Measurements from ENCODE around the gene PON1. TPM values are rescaled to one million over a fixed set of nuclear protein-coding genes. Genes with fewer than 3 reads are reported as not detected.

The PON1 gene
- total and polyA plus RNA-seq, 2 of the 8 experiments (the other 6 are each of a cell fraction or from before 2014, with no cell fraction given) = not detected

DNA sequence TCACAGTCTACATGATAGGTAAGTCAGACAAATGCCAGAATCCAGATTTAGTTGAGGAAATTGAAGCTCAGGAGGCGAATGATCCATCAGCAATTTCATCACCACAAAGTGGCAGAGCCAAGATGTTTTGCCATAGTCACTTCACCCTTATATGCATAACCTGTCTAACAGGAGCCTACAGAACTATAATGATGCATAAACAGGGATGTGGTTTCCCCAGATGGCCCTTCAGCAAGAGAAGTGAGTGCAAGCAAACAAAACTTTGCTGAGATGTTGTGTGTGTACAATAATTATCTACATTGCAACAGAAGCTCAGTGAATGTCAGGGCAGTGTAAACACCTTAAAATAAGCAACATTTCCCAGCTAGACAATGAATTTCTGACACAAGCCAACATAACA is 43.3 kb upstream of the PON1 start (continued):
- TF ChIP-seq NANOG (IDR thresholded peaks at IDR 0.05; ENCODE audit: insufficient read depth, low read depth, low read length, poor library complexity, severe bottlenecking) (no peak), JUND (IDR thresholded peaks at IDR 0.05; ENCODE audit: low read length) (no peak), CHD2 (IDR thresholded peaks at IDR 0.05; ENCODE audit: low read length) (no peak), RBBP5 (IDR thresholded peaks at IDR 0.05; ENCODE audit: borderline replicate concordance, low read depth, low read length) (no peak), CTCF (IDR thresholded peaks at IDR 0.05; ENCODE audit: control extremely low read depth in 1 of 3, insufficient read depth in 1 of 3, low read depth in 1 of 3, low read length in 3 of 3) (no peak), JUN (IDR thresholded peaks at IDR 0.05; ENCODE audit: low read depth, low read length) (no peak), RNF2 (IDR thresholded peaks at IDR 0.05; ENCODE audit: borderline replicate concordance, low read depth, low read length, missing control alignments, poor library complexity, severe bottlenecking) (no peak), RXRA (IDR thresholded peaks at IDR 0.05; ENCODE audit: insufficient read depth, low read depth, low read length) (no peak)
- TF ChIP-seq, protein P1, sequence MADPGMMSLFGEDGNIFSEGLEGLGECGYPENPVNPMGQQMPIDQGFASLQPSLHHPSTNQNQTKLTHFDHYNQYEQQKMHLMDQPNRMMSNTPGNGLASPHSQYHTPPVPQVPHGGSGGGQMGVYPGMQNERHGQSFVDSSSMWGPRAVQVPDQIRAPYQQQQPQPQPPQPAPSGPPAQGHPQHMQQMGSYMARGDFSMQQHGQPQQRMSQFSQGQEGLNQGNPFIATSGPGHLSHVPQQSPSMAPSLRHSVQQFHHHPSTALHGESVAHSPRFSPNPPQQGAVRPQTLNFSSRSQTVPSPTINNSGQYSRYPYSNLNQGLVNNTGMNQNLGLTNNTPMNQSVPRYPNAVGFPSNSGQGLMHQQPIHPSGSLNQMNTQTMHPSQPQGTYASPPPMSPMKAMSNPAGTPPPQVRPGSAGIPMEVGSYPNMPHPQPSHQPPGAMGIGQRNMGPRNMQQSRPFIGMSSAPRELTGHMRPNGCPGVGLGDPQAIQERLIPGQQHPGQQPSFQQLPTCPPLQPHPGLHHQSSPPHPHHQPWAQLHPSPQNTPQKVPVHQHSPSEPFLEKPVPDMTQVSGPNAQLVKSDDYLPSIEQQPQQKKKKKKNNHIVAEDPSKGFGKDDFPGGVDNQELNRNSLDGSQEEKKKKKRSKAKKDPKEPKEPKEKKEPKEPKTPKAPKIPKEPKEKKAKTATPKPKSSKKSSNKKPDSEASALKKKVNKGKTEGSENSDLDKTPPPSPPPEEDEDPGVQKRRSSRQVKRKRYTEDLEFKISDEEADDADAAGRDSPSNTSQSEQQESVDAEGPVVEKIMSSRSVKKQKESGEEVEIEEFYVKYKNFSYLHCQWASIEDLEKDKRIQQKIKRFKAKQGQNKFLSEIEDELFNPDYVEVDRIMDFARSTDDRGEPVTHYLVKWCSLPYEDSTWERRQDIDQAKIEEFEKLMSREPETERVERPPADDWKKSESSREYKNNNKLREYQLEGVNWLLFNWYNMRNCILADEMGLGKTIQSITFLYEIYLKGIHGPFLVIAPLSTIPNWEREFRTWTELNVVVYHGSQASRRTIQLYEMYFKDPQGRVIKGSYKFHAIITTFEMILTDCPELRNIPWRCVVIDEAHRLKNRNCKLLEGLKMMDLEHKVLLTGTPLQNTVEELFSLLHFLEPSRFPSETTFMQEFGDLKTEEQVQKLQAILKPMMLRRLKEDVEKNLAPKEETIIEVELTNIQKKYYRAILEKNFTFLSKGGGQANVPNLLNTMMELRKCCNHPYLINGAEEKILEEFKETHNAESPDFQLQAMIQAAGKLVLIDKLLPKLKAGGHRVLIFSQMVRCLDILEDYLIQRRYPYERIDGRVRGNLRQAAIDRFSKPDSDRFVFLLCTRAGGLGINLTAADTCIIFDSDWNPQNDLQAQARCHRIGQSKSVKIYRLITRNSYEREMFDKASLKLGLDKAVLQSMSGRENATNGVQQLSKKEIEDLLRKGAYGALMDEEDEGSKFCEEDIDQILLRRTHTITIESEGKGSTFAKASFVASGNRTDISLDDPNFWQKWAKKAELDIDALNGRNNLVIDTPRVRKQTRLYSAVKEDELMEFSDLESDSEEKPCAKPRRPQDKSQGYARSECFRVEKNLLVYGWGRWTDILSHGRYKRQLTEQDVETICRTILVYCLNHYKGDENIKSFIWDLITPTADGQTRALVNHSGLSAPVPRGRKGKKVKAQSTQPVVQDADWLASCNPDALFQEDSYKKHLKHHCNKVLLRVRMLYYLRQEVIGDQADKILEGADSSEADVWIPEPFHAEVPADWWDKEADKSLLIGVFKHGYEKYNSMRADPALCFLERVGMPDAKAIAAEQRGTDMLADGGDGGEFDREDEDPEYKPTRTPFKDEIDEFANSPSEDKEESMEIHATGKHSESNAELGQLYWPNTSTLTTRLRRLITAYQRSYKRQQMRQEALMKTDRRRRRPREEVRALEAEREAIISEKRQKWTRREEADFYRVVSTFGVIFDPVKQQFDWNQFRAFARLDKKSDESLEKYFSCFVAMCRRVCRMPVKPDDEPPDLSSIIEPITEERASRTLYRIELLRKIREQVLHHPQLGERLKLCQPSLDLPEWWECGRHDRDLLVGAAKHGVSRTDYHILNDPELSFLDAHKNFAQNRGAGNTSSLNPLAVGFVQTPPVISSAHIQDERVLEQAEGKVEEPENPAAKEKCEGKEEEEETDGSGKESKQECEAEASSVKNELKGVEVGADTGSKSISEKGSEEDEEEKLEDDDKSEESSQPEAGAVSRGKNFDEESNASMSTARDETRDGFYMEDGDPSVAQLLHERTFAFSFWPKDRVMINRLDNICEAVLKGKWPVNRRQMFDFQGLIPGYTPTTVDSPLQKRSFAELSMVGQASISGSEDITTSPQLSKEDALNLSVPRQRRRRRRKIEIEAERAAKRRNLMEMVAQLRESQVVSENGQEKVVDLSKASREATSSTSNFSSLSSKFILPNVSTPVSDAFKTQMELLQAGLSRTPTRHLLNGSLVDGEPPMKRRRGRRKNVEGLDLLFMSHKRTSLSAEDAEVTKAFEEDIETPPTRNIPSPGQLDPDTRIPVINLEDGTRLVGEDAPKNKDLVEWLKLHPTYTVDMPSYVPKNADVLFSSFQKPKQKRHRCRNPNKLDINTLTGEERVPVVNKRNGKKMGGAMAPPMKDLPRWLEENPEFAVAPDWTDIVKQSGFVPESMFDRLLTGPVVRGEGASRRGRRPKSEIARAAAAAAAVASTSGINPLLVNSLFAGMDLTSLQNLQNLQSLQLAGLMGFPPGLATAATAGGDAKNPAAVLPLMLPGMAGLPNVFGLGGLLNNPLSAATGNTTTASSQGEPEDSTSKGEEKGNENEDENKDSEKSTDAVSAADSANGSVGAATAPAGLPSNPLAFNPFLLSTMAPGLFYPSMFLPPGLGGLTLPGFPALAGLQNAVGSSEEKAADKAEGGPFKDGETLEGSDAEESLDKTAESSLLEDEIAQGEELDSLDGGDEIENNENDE (IDR thresholded peaks at IDR 0.05; ENCODE audit: insufficient replicate concordance, low read length) = no peak

Measured in H1 (cell line).